ENCODE measurements around the gene RUSF1. TPM values are rescaled to one million over a fixed set of nuclear protein-coding genes. Genes with fewer than 3 reads are reported as not detected.

The RUSF1 gene
- polyA plus RNA-seq, 1 donor (not counting 4 experiments of a cell fraction or from before 2014, with no cell fraction given) = 17.4 TPM

DNA sequence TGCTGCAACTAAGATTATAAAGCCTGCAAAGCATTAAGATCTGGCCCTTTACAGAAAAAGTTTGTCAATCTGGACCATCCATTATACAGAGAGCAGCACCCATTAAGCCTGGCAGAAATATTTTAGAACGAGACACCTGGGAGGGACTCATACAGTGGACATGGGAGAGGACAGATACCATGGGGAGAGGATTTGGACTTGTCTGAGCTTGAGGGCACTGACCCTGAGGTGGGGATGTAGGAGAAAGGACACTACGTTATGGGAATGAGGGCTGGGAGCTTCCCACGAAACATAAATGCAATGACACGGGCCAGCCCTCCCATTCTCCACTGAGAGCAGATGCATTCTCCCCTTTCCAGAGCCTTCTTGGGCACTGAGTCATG lies 6.2 kb downstream of the RUSF1 start:
- H3K36me3 ChIP-seq (ENCODE audit: control insufficient read depth in 2 of 2, extremely low read depth in 1 of 2, insufficient read depth in 2 of 2, low read length in 2 of 2) = peaks cover 19 to 20% of the 10 kb centered on the region in 2 experiments

DNA sequence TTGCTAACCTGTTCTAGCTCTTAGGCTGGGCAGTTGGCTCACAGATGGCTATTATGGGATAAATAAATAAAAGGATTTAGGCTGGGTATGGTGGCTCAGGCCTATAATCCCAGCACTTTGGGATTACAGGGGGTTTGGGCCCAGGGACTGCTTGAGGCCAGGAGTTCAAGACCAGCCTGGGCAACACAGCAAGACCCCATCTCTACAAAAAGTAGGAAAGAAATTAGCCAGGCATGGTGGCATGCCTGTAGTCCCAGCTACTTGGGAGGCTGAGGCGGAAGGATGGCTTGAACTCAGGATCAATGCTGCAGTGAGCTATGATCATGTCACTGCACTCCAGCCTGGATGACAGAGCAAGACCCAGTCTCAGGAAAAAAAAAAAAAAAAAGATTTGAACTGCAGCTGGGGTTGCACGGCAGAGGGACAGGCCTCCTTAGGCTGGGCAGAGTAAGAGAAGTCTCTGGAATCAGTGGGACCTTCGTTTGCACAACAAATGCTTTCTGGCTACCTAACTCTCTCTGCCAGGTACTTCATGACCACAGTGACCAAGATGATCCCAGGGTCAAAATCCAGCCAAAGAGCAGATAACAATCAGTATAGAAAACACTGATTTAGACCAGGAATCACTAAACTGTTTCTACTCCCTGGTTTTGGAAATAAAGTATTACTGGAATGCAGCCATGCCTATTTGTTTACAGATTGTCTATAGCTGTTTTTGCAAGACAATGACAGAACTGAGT lies 6.8 kb downstream of the RUSF1 start:
- no peak for FAIRE-seq
- peaks cover 20 to 21% of the 10 kb centered on the region in 2 experiments for H3K36me3 ChIP-seq (ENCODE audit: control insufficient read depth in 2 of 2, extremely low read depth in 1 of 2, insufficient read depth in 2 of 2, low read length in 2 of 2)

More for the DNA sequence above, 6.2 kb downstream of the RUSF1 start:
- H3K9me1 ChIP-seq (ENCODE audit: control insufficient read depth, extremely low read depth, insufficient read depth, low read length) = no peaks in the 10 kb centered on the region
- TF ChIP-seq, protein P1, sequence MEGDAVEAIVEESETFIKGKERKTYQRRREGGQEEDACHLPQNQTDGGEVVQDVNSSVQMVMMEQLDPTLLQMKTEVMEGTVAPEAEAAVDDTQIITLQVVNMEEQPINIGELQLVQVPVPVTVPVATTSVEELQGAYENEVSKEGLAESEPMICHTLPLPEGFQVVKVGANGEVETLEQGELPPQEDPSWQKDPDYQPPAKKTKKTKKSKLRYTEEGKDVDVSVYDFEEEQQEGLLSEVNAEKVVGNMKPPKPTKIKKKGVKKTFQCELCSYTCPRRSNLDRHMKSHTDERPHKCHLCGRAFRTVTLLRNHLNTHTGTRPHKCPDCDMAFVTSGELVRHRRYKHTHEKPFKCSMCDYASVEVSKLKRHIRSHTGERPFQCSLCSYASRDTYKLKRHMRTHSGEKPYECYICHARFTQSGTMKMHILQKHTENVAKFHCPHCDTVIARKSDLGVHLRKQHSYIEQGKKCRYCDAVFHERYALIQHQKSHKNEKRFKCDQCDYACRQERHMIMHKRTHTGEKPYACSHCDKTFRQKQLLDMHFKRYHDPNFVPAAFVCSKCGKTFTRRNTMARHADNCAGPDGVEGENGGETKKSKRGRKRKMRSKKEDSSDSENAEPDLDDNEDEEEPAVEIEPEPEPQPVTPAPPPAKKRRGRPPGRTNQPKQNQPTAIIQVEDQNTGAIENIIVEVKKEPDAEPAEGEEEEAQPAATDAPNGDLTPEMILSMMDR (optimal IDR thresholded peaks at IDR 0.05 in 1 of 3, IDR thresholded peaks at IDR 0.05 in 1 of 3, conservative IDR thresholded peaks at IDR 0.05 in 1 of 3; ENCODE audit: extremely low read depth in 1 of 3, insufficient read depth in 2 of 3, low read length in 3 of 3) = no peak
- no peak for TF ChIP-seq EZH2 (IDR thresholded peaks at IDR 0.05; ENCODE audit: low read length)
- H3K4me1 ChIP-seq (ENCODE audit: control insufficient read depth, extremely low read depth, insufficient read depth, low read length) = peaks cover 4% of the 10 kb centered on the region
- no peaks in the 10 kb centered on the region for H3K27me3 ChIP-seq (ENCODE audit: control insufficient read depth, extremely low read depth, insufficient read depth, low read length)
- H3K4me3 ChIP-seq (ENCODE audit: control insufficient read depth in 2 of 3, extremely low read depth in 1 of 3, insufficient read depth in 2 of 3, low read depth in 1 of 3, low read length in 3 of 3) = no peak overlapping the region
- H3K4me2 ChIP-seq (ENCODE audit: control insufficient read depth, extremely low read depth, insufficient read depth, low read depth, low read length) = no peak overlapping the region
- H4K20me1 ChIP-seq (ENCODE audit: control insufficient read depth, extremely low read depth, insufficient read depth, low read length) = no peaks in the 10 kb centered on the region
- no peak overlapping the region for H3K9ac ChIP-seq (ENCODE audit: control insufficient read depth, extremely low read depth, insufficient read depth, low read length)
- no peak overlapping the region for H2AFZ ChIP-seq (ENCODE audit: control insufficient read depth, low read length)
- dilution Hi-C loops (cut with MboI; ENCODE audit: extremely low pct_ligation_motif_present, low sequenced_read_pairs) = no loop called here
- FAIRE-seq (no peak), DNase-seq (ENCODE audit: low read depth, low spot score) (no peak)
- H3K9me3 ChIP-seq (ENCODE audit: control insufficient read depth, low read depth, low read length) = no peaks in the 10 kb centered on the region
- no peak overlapping the region for H3K27ac ChIP-seq (ENCODE audit: control insufficient read depth, insufficient read depth, low read length)
- H3K79me2 ChIP-seq (ENCODE audit: control insufficient read depth, insufficient read depth, low read length) = no peaks in the 10 kb centered on the region

More for the DNA sequence above, 6.8 kb downstream of the RUSF1 start:
- H3K9ac ChIP-seq (ENCODE audit: control insufficient read depth, extremely low read depth, insufficient read depth, low read length) = no peak overlapping the region
- no peaks in the 10 kb centered on the region for H3K4me1 ChIP-seq (ENCODE audit: control insufficient read depth, extremely low read depth, insufficient read depth, low read length)
- no peaks in the 10 kb centered on the region for H3K27me3 ChIP-seq (ENCODE audit: control insufficient read depth, extremely low read depth, insufficient read depth, low read length)
- H3K4me3 ChIP-seq (ENCODE audit: control insufficient read depth in 2 of 3, extremely low read depth in 1 of 3, insufficient read depth in 2 of 3, low read depth in 1 of 3, low read length in 3 of 3) = no peak overlapping the region
- dilution Hi-C loops (cut with MboI; ENCODE audit: extremely low pct_ligation_motif_present, low sequenced_read_pairs) = no loop called here
- H3K4me2 ChIP-seq (ENCODE audit: control insufficient read depth, extremely low read depth, insufficient read depth, low read depth, low read length) = no peak overlapping the region
- H3K27ac ChIP-seq (ENCODE audit: control insufficient read depth, insufficient read depth, low read length) = no peak overlapping the region
- H3K79me2 ChIP-seq (ENCODE audit: control insufficient read depth, insufficient read depth, low read length) = no peaks in the 10 kb centered on the region
- no peaks in the 10 kb centered on the region for H3K9me1 ChIP-seq (ENCODE audit: control insufficient read depth, extremely low read depth, insufficient read depth, low read length)
- TF ChIP-seq, protein P1 (optimal IDR thresholded peaks at IDR 0.05 in 1 of 3, IDR thresholded peaks at IDR 0.05 in 1 of 3, conservative IDR thresholded peaks at IDR 0.05 in 1 of 3; ENCODE audit: extremely low read depth in 1 of 3, insufficient read depth in 2 of 3, low read length in 3 of 3) = no peak
- TF ChIP-seq EZH2 (IDR thresholded peaks at IDR 0.05; ENCODE audit: low read length) = no peak
- H3K9me3 ChIP-seq (ENCODE audit: control insufficient read depth, low read depth, low read length) = no peaks in the 10 kb centered on the region
- no peak for DNase-seq (ENCODE audit: low read depth, low spot score)
- H2AFZ ChIP-seq (ENCODE audit: control insufficient read depth, low read length) = no peak overlapping the region
- no peaks in the 10 kb centered on the region for H4K20me1 ChIP-seq (ENCODE audit: control insufficient read depth, extremely low read depth, insufficient read depth, low read length)
